ENCODE results near the gene NPM1.

NPM1 gene

DNA sequence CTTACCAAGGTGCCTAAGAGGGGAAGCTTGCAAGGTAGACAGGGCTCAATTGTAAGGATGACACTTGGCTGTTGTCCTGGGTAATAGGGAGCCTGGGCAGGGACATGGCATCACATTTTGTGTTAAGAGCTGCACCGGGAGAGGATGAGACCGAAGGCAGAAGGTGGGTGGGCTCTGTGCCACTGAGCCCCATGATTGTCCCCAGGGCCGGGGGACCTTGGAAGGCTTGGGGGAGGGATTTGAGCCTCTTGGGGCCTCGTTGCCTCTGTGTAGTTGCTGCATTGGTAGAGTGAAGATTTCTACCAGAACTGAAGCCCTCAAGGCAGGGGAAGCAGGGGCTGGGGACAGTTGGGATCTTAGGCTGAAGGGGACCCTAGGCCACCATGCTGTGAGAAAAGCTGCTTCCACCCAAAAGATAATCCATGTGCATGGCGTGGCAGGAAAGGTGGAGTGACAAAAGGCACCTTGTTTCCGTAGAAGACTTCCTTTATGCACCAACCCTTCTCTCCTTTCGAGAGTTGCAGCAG is 43.7 kb downstream of the NPM1 start:
- no peak overlapping the region for H3K4me3 ChIP-seq (ENCODE audit: low read depth, low read length)
- TF ChIP-seq CTCF (IDR thresholded peaks at IDR 0.05; ENCODE audit: control insufficient read depth, extremely low read depth, insufficient read depth) = no peak
- DNase-seq (ENCODE audit: low read depth) = no peak

DNA sequence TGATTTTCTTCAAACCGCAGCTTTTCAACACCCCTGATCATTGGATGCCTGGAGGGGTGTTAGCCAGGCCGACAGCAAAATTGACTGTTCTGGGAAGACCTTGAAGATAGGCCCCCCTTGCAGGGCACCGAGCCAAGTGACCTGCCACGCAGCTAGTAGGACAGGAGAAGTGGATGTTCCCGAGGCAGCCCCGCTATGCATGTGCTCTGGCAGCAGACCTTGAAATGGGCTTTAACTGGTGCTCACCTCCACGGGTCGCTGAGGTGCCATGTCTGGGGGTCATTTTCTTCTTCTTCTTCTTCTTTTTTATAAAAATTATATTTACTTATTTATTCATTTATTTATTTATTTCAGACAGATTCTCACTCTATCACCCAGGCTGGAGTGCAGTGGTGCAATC is 44.4 kb downstream of the NPM1 start:
- no peak for TF ChIP-seq CTCF (IDR thresholded peaks at IDR 0.05; ENCODE audit: control insufficient read depth, extremely low read depth, insufficient read depth)
- no peak overlapping the region for H3K4me3 ChIP-seq (ENCODE audit: low read depth, low read length)
- DNase-seq (ENCODE audit: low read depth) = no peak

- no peak for TF ChIP-seq CTCF (IDR thresholded peaks at IDR 0.05; ENCODE audit: control insufficient read depth, extremely low read depth, insufficient read depth)
- DNase-seq (ENCODE audit: low read depth) = no peak
- H3K4me3 ChIP-seq (ENCODE audit: low read depth, low read length) = no peak overlapping the region
These were observed 45.1 kb downstream of the NPM1 start for GRCh38 chr5:171432583-171433351.

GRCh38 chr5:171433352-171433698 is 45.7 kb downstream of the NPM1 start:
- TF ChIP-seq CTCF (IDR thresholded peaks at IDR 0.05; ENCODE audit: control insufficient read depth, extremely low read depth, insufficient read depth) = no peak
- H3K4me3 ChIP-seq (ENCODE audit: low read depth, low read length) = no peak overlapping the region
- no peak for DNase-seq (ENCODE audit: low read depth)

- no peak overlapping the region for H3K4me3 ChIP-seq (ENCODE audit: low read depth, low read length)
- DNase-seq (ENCODE audit: low read depth) = no peak
- no peak for TF ChIP-seq CTCF (IDR thresholded peaks at IDR 0.05; ENCODE audit: control insufficient read depth, extremely low read depth, insufficient read depth)
These were observed 46.5 kb downstream of the NPM1 start for GRCh38 chr5:171433982-171434676.

DNA sequence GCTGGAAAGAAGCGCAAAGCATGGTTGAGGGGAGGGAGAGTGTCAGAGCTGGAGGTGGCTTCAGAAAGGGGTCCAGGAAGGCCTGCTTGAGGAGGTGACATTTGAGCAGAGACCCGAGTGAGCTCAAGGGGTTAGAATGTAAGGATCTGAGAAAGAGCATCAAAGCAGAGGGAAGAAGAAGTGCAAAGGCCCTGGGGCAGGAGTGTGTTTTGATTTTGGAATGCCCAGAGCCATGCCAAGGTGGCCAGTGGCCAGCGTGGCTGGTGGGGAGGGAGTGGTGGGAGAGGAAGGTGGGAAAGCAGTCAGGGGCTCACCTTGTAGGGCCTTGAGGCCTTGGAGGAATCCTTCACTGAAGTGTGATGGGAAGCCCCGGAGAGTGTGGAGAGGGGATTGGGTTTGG is 47.2 kb downstream of the NPM1 start:
- no peak overlapping the region for H3K4me3 ChIP-seq (ENCODE audit: low read depth, low read length)
- no peak for TF ChIP-seq CTCF (IDR thresholded peaks at IDR 0.05; ENCODE audit: control insufficient read depth, extremely low read depth, insufficient read depth)
- no peak for DNase-seq (ENCODE audit: low read depth)
